Activated T-cell treated with anti-CD3 and anti-CD28 coated beads, Interleukin-2, amount 50 U/mL, for 24 hours (primary cell): ENCODE measurements around the gene SHANK3.
A peak's percentile ranks its signal among the peaks of the same experiment; 100 is the strongest.

Experiments
- DNase-seq: peaks from one replicate; pipeline ENCODE4 v3.0.0-alpha.2; 2020
- H3K27ac Mint-ChIP-seq: 2 replicates; pipeline ENCODE4 v1.8.0; 2020; ENCODE audit warnings: mild to moderate bottlenecking, mixed read lengths
- H3K27me3 Mint-ChIP-seq: 2 replicates; pipeline ENCODE4 v1.8.0; 2020; ENCODE audit warnings: mixed read lengths
- H3K36me3 Mint-ChIP-seq: 2 replicates; pipeline ENCODE4 v1.8.0; 2020; ENCODE audit warnings: low read depth, mixed read lengths
- H3K4me1 Mint-ChIP-seq: 2 replicates; pipeline ENCODE4 v1.8.0; 2020; ENCODE audit warnings: low read depth, mixed read lengths
- H3K4me3 Mint-ChIP-seq: 2 replicates; pipeline ENCODE4 v1.8.0; 2020; ENCODE audit warnings: mild to moderate bottlenecking, moderate library complexity, mixed read lengths
- H3K9me3 Mint-ChIP-seq: 2 replicates; pipeline ENCODE4 v1.8.0; 2020; ENCODE audit warnings: mixed read lengths

Gene SHANK3

GRCh38 chr22:50672471-50673230 is at the start of gene SHANK3:
Gene SHANK3, plus strand, starts transcription at chr22:50672823.
- Mint-ChIP-seq H3K36me3 (no peaks in the 10 kb centered on the region), H3K27ac (no peak within 1 kb of the TSS), H3K27me3 (peaks cover 48% of the 10 kb centered on the region), H3K4me3 (peak within 1 kb of the TSS; percentile 46), H3K9me3 (no peaks in the 10 kb centered on the region), H3K4me1 (peaks cover 13% of the 10 kb centered on the region)
- no peak for DNase-seq

- no peak overlapping the region for H3K27ac Mint-ChIP-seq
- H3K27me3 Mint-ChIP-seq = no peaks in the 10 kb centered on the region
- no peak for DNase-seq
- peaks cover 51% of the 10 kb centered on the region for H3K4me1 Mint-ChIP-seq
- H3K4me3 Mint-ChIP-seq = no peak overlapping the region
- H3K9me3 Mint-ChIP-seq = no peaks in the 10 kb centered on the region
- peaks cover 15% of the 10 kb centered on the region for H3K36me3 Mint-ChIP-seq
Measured at GRCh38 chr22:50624347-50625130, 48.1 kb upstream of the SHANK3 start.

DNA sequence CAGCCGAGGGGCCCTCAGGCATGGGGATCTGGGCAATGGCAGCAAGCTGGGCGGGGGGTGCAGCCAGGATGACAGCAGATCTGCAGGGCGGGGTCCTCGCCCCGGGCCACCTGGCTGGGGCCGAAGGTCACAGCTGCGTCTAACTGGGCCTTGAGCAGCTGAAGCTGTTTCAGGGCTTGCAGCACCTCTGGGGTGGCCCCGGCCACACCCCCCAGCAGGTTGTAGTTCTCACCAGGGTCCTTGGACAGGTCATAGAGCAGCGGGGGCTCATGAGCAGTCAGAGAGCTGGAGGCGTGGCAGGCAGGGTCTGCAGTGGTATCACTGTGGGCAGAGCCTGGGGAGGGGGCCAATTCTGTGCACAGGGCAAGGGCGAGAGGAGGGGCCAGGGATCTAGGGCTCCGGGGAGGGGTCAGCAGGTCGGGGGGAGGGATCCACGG is 47.5 kb upstream of the SHANK3 start:
- Mint-ChIP-seq H3K4me3 (no peak overlapping the region), H3K27ac (peak overlapping the region; percentile 8), H3K27me3 (no peaks in the 10 kb centered on the region), H3K9me3 (no peaks in the 10 kb centered on the region), H3K36me3 (peaks cover 15% of the 10 kb centered on the region), H3K4me1 (peaks cover 49% of the 10 kb centered on the region)
- DNase-seq = no peak

GRCh38 chr22:50625568-50626313 is 46.9 kb upstream of the SHANK3 start:
- H3K27me3 Mint-ChIP-seq = no peaks in the 10 kb centered on the region
- no peaks in the 10 kb centered on the region for H3K9me3 Mint-ChIP-seq
- H3K4me3 Mint-ChIP-seq = no peak overlapping the region
- H3K27ac Mint-ChIP-seq = peak overlapping the region; percentile 83
- peaks cover 46% of the 10 kb centered on the region for H3K4me1 Mint-ChIP-seq
- DNase-seq = no peak
- peaks cover 15% of the 10 kb centered on the region for H3K36me3 Mint-ChIP-seq

DNA sequence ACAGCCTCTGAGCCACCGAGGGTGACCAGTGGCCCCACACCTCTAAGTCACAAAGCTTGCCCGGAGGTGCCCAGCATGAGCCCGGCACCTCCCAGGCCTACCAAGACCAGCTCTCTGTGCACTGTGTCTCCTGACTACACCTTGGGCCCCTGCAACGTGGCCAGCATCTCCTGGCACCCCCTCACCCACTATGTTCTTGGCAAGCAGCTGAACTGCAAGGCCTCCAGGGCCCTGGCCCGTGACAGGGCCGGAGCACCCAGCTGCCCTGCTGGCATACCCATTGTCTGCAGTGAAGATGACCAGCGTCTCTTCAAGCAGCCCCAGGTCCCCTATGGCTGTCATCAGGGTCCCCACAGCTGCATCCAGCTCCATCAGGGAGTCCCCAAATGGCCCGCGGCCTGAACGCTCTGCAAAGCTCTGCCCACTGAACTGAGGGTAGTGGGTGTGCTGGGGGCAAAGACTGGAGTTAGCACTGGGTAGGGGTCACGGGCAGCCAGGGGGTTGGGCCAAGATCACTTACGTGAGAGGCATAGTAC is 46.2 kb upstream of the SHANK3 start:
- peaks cover 15% of the 10 kb centered on the region for H3K36me3 Mint-ChIP-seq
- no peak for DNase-seq
- no peaks in the 10 kb centered on the region for H3K9me3 Mint-ChIP-seq
- no peaks in the 10 kb centered on the region for H3K27me3 Mint-ChIP-seq
- peak overlapping the region; percentile 83 for H3K27ac Mint-ChIP-seq
- H3K4me3 Mint-ChIP-seq = peak overlapping the region; percentile 69
- H3K4me1 Mint-ChIP-seq = peaks cover 40% of the 10 kb centered on the region

GRCh38 chr22:50626850-50627641 is 45.6 kb upstream of the SHANK3 start:
- H3K36me3 Mint-ChIP-seq = peaks cover 15% of the 10 kb centered on the region
- H3K4me1 Mint-ChIP-seq = peaks cover 33% of the 10 kb centered on the region
- H3K9me3 Mint-ChIP-seq = no peaks in the 10 kb centered on the region
- DNase-seq = no peak
- H3K27ac Mint-ChIP-seq = peak overlapping the region; percentile 83
- H3K27me3 Mint-ChIP-seq = no peaks in the 10 kb centered on the region
- peak overlapping the region; percentile 88 for H3K4me3 Mint-ChIP-seq

GRCh38 chr22:50627642-50628542 is 44.7 kb upstream of the SHANK3 start, which contains the start of gene ARSA:
Gene ARSA, minus strand, starts transcription at chr22:50628152. Its CDS starts 373 bp downstream, at chr22:50627779.
- Mint-ChIP-seq H3K27me3 (no peaks in the 10 kb centered on the region), H3K4me3 (peak within 1 kb of the TSS; percentile 88), H3K36me3 (peaks cover 15% of the 10 kb centered on the region), H3K4me1 (peaks cover 25% of the 10 kb centered on the region), H3K27ac (peak within 1 kb of the TSS; percentile 86), H3K9me3 (no peaks in the 10 kb centered on the region)
- peak; percentile 82 for DNase-seq

DNA sequence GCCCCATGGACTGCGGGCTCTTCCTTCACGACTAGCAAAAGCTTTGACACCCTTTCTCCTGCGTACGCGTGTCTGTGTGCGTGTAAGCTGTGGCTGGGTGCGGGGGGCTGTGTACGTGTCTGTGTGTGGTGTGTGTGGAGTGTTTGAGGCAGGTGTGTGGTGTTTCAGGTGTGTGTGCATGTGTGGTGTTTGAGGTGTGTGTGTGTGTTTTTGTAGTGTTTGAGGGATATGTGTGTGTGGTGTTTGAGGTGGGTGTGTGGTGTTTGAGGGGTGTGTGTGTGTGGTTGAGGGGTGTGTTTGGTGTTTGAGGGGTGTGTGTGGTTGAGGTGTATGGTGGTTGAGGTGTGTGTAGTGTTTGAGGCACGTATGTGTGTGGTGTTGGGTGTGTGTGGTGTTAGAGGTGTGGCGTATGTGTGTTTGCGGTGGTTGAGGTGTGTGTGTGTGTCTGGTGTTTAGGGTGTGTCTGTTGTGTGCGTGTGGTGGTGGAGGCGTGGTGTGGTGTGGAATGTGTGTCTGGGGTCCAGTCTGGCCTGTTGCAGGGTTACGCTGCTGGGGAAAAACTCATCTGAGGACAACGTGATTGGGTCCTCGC is 44.0 kb upstream of the SHANK3 start:
- H3K4me1 Mint-ChIP-seq = peaks cover 22% of the 10 kb centered on the region

GRCh38 chr22:50630376-50630775 is 42.2 kb upstream of the SHANK3 start:
- peaks cover 22% of the 10 kb centered on the region for H3K4me1 Mint-ChIP-seq
- no peaks in the 10 kb centered on the region for H3K27me3 Mint-ChIP-seq
- DNase-seq = no peak
- H3K27ac Mint-ChIP-seq = no peak overlapping the region
- H3K4me3 Mint-ChIP-seq = no peak overlapping the region
- no peaks in the 10 kb centered on the region for H3K9me3 Mint-ChIP-seq
- peaks cover 2% of the 10 kb centered on the region for H3K36me3 Mint-ChIP-seq

More for the DNA sequence above, 44.0 kb upstream of the SHANK3 start:
- Mint-ChIP-seq H3K4me3 (peak overlapping the region; percentile 88), H3K27ac (peak overlapping the region; percentile 86), H3K27me3 (no peaks in the 10 kb centered on the region), H3K36me3 (peaks cover 15% of the 10 kb centered on the region), H3K9me3 (no peaks in the 10 kb centered on the region)
- DNase-seq = no peak

DNA sequence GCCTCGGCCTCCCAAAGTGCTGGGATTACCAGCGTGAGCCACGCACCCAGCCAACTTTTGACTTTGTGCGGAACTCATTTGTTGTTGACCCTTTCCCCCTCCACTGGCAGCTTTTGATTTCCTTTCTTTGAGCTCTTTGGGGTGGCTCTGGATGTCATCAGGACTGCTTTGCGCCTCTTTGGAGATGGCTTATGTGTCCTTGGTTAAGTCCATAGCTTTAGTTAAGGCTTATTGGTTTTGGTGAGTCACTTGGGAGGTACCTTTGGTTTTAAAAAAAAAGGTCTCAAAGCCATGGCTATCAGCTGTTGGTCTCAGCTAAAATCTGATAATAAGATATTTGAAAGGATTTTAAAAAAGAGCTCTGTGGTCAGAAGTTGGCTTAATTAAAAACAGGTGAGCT is 39.5 kb upstream of the SHANK3 start:
- Mint-ChIP-seq H3K4me3 (no peak overlapping the region), H3K27ac (no peak overlapping the region)

GRCh38 chr22:50633771-50634170 is 38.9 kb upstream of the SHANK3 start:
- no peak overlapping the region for H3K4me3 Mint-ChIP-seq
- no peaks in the 10 kb centered on the region for H3K9me3 Mint-ChIP-seq
- DNase-seq = no peak
- no peak overlapping the region for H3K27ac Mint-ChIP-seq
- peaks cover 11% of the 10 kb centered on the region for H3K4me1 Mint-ChIP-seq
- no peaks in the 10 kb centered on the region for H3K27me3 Mint-ChIP-seq
- H3K36me3 Mint-ChIP-seq = no peaks in the 10 kb centered on the region

More for the DNA sequence above, 39.5 kb upstream of the SHANK3 start:
- Mint-ChIP-seq H3K4me1 (peaks cover 17% of the 10 kb centered on the region), H3K9me3 (no peaks in the 10 kb centered on the region), H3K36me3 (no peaks in the 10 kb centered on the region), H3K27me3 (no peaks in the 10 kb centered on the region)
- DNase-seq = no peak

GRCh38 chr22:50635591-50635990 is 37.0 kb upstream of the SHANK3 start:
- no peak for DNase-seq
- Mint-ChIP-seq H3K4me1 (peaks cover 2% of the 10 kb centered on the region), H3K27me3 (no peaks in the 10 kb centered on the region), H3K4me3 (no peak overlapping the region), H3K9me3 (no peaks in the 10 kb centered on the region), H3K27ac (no peak overlapping the region), H3K36me3 (no peaks in the 10 kb centered on the region)
